HEK293 (cell line): ENCODE results near the gene ST6GAL1.

Experiments used
- CTCF ChIP-seq: fragments of 450-650 bp; formaldehyde crosslinking; IDR thresholded peaks from 2 replicates; pipeline ENCODE4 v1.5.1; 2016; ENCODE audit warnings: missing biosample characterization, missing genetic modification characterization
- EGR2 ChIP-seq: fragments of 450-650 bp; formaldehyde crosslinking; IDR thresholded peaks from 2 replicates; pipeline ENCODE4 v1.5.1; 2016; ENCODE audit warnings: low read depth, missing biosample characterization, missing genetic modification characterization
- TCF7L2 ChIP-seq: IDR thresholded peaks from 2 replicates; pipeline ENCODE4 v1.6.1; 2011; ENCODE audit warnings: low read depth, mild to moderate bottlenecking, inconsistent platforms, low read length, moderate library complexity, borderline replicate concordance
- ZBTB26 ChIP-seq: fragments of 450-650 bp; formaldehyde crosslinking; optimal IDR thresholded peaks from 2 replicates; pipeline ENCODE3; 2016; ENCODE audit warnings: missing biosample characterization, mild to moderate bottlenecking, missing genetic modification characterization
- ZNF121 ChIP-seq: fragments of 450-650 bp; formaldehyde crosslinking; IDR thresholded peaks from 2 replicates; pipeline ENCODE4 v1.5.1; 2016; ENCODE audit warnings: missing biosample characterization, missing genetic modification characterization
- ZNF350 ChIP-seq: fragments of 450-650 bp; formaldehyde crosslinking; IDR thresholded peaks from 2 replicates; pipeline ENCODE4 v1.5.0; 2017; ENCODE audit warnings: missing biosample characterization, mild to moderate bottlenecking, missing genetic modification characterization
- ZNF37A ChIP-seq: fragments of 450-650 bp; IDR thresholded peaks from 2 replicates; pipeline ENCODE4 v1.5.1; 2018; ENCODE audit warnings: missing biosample characterization, missing genetic modification characterization
- ZNF398 ChIP-seq: fragments of 450-650 bp; formaldehyde crosslinking; IDR thresholded peaks from 2 replicates; pipeline ENCODE4 v1.5.1; 2017; ENCODE audit warnings: missing biosample characterization, missing genetic modification characterization
- ZNF777 ChIP-seq: fragments of 450-650 bp; formaldehyde crosslinking; IDR thresholded peaks from 2 replicates; pipeline ENCODE4 v1.5.1; 2017; ENCODE audit warnings: missing biosample characterization, missing genetic modification characterization, borderline replicate concordance

- TF ChIP-seq ZBTB26 (no peak), EGR2 (no peak), CTCF (no peak), ZNF350 (tag by site-specific recombination) (no peak), ZNF37A (tag by site-specific recombination) (no peak), TCF7L2 (no peak), ZNF121 (tag by site-specific recombination) (no peak), ZNF777 (no peak), ZNF398 (no peak)
Measured at GRCh38 chr3:186964071-186964470, 33.7 kb downstream of the ST6GAL1 start.
